PFSK-1 (cell line): ENCODE results near the gene MTIF2.
A peak's percentile ranks its signal among the peaks of the same experiment; 100 is the strongest.

Source experiments
- FOXP2 ChIP-seq: optimal IDR thresholded peaks from 2 replicates; pipeline ENCODE3; 2011; ENCODE audit warnings: borderline replicate concordance, control low read depth, inconsistent platforms; ENCODE audit not compliant: insufficient read depth; ENCODE audit errors: extremely low read length, extremely low read depth
- POLR2AphosphoS5 ChIP-seq: IDR thresholded peaks from 2 replicates; pipeline ENCODE4 v1.6.1; 2012; ENCODE audit warnings: low read depth, mild to moderate bottlenecking, control low read depth, low read length, moderate library complexity
- SIN3A ChIP-seq: IDR thresholded peaks from 2 replicates; pipeline ENCODE4 v1.6.1; 2012; ENCODE audit warnings: mild to moderate bottlenecking, low read length, moderate library complexity, borderline replicate concordance; ENCODE audit not compliant: insufficient read depth
- TAF1 ChIP-seq: IDR thresholded peaks from 2 replicates; pipeline ENCODE4 v1.6.1; 2012; ENCODE audit warnings: low read length, control low read depth, borderline replicate concordance; ENCODE audit not compliant: insufficient read depth
- TF ChIP-seq, protein P1 (sequence below), 2 experiments: IDR thresholded peaks; 2 replicates each; pipeline versions ENCODE4 v1.6.1 to v1.8.0; 2011 to 2012; ENCODE audit warnings: low read depth in 2 of 2, low read length in 2 of 2, control low read depth in 1 of 2, inconsistent platforms in 1 of 2, mild to moderate bottlenecking in 1 of 2, moderate library complexity in 1 of 2; ENCODE audit not compliant: insufficient read depth in 1 of 2

Gene MTIF2

DNA sequence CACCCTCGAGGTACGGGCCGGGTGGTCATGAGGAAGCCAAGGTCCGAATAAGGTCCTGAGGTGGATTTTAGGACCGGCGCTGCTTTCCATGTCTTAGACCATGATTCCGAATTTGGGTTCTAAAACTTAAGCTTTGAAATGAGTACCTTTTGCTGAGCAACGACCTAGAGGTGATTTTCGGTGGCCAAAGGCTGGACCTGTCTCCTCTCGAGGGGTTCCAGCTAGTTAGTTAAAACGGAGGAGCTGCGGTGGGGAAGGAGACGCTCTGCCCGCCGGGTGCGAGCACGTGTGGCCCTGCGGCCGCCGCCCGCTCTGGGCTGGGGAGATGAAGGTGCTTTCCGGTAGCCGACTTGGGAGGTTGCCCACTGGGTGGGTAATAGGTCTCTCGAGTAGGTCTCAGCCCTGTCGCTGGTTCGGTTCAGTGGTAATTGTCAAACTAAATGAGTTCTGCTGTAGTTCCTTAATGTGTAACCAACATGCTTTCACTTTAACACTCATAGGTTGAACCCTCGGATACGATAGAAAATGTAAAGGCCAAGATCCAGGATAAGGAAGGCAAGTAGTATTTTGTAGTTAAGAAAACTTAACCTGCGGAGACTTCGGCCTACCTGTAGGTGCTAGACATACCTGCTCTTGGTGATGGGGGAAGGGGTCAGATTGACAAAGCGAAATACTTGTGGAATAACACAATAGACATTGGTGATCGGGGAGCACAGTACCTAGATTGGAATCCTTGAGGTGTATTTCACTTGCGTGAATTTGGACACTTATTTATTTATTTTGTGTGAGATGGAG lies 36.0 kb downstream of the MTIF2 start:
- TF ChIP-seq TAF1 = no peak
- TF ChIP-seq POLR2AphosphoS5 = no peak
- TF ChIP-seq, protein P1, sequence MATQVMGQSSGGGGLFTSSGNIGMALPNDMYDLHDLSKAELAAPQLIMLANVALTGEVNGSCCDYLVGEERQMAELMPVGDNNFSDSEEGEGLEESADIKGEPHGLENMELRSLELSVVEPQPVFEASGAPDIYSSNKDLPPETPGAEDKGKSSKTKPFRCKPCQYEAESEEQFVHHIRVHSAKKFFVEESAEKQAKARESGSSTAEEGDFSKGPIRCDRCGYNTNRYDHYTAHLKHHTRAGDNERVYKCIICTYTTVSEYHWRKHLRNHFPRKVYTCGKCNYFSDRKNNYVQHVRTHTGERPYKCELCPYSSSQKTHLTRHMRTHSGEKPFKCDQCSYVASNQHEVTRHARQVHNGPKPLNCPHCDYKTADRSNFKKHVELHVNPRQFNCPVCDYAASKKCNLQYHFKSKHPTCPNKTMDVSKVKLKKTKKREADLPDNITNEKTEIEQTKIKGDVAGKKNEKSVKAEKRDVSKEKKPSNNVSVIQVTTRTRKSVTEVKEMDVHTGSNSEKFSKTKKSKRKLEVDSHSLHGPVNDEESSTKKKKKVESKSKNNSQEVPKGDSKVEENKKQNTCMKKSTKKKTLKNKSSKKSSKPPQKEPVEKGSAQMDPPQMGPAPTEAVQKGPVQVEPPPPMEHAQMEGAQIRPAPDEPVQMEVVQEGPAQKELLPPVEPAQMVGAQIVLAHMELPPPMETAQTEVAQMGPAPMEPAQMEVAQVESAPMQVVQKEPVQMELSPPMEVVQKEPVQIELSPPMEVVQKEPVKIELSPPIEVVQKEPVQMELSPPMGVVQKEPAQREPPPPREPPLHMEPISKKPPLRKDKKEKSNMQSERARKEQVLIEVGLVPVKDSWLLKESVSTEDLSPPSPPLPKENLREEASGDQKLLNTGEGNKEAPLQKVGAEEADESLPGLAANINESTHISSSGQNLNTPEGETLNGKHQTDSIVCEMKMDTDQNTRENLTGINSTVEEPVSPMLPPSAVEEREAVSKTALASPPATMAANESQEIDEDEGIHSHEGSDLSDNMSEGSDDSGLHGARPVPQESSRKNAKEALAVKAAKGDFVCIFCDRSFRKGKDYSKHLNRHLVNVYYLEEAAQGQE (IDR thresholded peaks at IDR 0.05; ENCODE audit: insufficient read depth in 1 of 2, low read depth in 2 of 2, low read length in 2 of 2) = no peak
- TF ChIP-seq SIN3A = no peak
- TF ChIP-seq FOXP2 = no peak

DNA sequence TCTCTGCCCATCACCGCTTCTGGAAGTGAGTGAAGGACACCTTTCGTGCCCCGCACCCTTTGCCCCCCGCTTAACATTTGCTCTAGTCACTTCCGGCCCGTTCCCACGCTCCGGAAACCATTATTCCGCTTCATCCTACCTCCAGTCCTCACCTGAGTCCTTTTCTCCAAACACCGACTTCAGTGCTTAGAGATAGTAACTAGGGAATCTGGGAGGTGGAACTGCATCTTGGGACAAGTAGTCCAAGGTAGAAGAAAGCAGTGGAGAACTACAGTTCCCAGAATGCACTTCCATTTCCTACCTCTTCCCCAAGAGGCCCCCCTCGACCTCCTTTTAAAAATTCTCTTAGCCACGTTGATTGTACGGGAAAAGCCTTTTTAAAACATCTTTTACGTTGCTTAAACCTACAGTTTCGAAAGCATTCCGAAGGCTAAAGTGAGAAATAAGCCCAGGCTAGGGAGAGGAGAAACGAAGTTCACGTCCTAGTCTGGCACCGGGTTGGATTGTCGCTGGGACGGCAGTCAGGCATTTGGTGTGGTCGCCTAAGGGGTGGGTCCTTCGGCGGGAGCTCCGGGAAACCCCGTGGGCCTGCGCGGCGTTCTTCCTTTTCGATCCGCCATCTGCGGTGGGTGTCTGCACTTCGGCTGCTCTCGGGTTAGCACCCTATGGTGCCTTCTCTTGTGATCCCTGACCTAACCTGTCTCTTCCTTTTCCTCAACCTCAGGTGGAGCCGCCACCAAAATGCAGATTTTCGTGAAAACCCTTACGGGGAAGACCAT lies 36.8 kb downstream of the MTIF2 start, which contains the start of the genes CLHC1 and RPS27A:
TSS of gene CLHC1 (minus strand) at position 210 of the 779 bp plus-strand sequence. CDS start 9,882 bp downstream, outside the sequence.
TSS of gene RPS27A (plus strand) at position 605 of the 779 bp plus-strand sequence. CDS start at position 742, 137 bp downstream.
- TF ChIP-seq FOXP2 (no peak), TAF1 (peak; percentile 96), SIN3A (peak; percentile 82; the same call in 1 of the 2 replicates), POLR2AphosphoS5 (peak; percentile 88; the same call in 1 of the 2 replicates)
- TF ChIP-seq, protein P1 (IDR thresholded peaks at IDR 0.05; ENCODE audit: insufficient read depth in 1 of 2, low read depth in 2 of 2, low read length in 2 of 2) = 0 out of 4 replicates have a peak, but pooled peaks of 1 of the 2 experiments have one; percentile 44

- no peak for TF ChIP-seq FOXP2
- TF ChIP-seq, protein P1 (IDR thresholded peaks at IDR 0.05; ENCODE audit: insufficient read depth in 1 of 2, low read depth in 2 of 2, low read length in 2 of 2) = no peak
- no peak for TF ChIP-seq SIN3A
- TF ChIP-seq POLR2AphosphoS5 = no peak
- no peak for TF ChIP-seq TAF1
These were observed 37.4 kb downstream of the MTIF2 start for GRCh38 chr2:55231546-55232083.

GRCh38 chr2:55230551-55230950 lies 38.5 kb downstream of the MTIF2 start:
- TF ChIP-seq FOXP2 = no peak
- no peak for TF ChIP-seq POLR2AphosphoS5
- TF ChIP-seq, protein P1 (IDR thresholded peaks at IDR 0.05; ENCODE audit: insufficient read depth in 1 of 2, low read depth in 2 of 2, low read length in 2 of 2) = no peak
- TF ChIP-seq SIN3A = no peak
- TF ChIP-seq TAF1 = no peak
